ENCODE data around the gene CAMK2G.

DNA sequence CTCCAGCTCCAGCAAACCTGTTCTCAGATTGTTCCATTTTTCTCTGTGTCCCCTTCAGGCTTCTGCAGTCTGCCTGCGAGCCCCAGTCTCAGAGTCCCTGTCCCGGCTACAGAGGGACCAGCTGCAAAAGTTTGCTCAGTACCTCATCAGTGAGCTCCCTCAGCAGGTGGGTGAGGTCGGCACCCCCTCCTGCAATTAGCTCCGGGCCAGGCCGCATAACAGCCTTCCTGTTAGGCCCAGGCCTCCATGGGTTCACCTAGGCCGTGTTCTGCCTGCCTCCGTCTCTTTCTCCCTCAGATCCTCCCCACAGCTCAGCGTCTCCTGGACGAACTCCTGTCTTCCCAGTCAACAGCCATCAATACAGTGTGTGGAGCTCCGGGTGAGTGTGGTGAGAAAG lies 84.7 kb downstream of the CAMK2G start:
- TF ChIP-seq, protein P1, sequence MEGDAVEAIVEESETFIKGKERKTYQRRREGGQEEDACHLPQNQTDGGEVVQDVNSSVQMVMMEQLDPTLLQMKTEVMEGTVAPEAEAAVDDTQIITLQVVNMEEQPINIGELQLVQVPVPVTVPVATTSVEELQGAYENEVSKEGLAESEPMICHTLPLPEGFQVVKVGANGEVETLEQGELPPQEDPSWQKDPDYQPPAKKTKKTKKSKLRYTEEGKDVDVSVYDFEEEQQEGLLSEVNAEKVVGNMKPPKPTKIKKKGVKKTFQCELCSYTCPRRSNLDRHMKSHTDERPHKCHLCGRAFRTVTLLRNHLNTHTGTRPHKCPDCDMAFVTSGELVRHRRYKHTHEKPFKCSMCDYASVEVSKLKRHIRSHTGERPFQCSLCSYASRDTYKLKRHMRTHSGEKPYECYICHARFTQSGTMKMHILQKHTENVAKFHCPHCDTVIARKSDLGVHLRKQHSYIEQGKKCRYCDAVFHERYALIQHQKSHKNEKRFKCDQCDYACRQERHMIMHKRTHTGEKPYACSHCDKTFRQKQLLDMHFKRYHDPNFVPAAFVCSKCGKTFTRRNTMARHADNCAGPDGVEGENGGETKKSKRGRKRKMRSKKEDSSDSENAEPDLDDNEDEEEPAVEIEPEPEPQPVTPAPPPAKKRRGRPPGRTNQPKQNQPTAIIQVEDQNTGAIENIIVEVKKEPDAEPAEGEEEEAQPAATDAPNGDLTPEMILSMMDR (IDR thresholded peaks at IDR 0.05): no peak
- no peak for TF ChIP-seq POLR2AphosphoS5 (IDR thresholded peaks at IDR 0.05; ENCODE audit: low read depth, low read length)
- TF ChIP-seq, protein P2, sequence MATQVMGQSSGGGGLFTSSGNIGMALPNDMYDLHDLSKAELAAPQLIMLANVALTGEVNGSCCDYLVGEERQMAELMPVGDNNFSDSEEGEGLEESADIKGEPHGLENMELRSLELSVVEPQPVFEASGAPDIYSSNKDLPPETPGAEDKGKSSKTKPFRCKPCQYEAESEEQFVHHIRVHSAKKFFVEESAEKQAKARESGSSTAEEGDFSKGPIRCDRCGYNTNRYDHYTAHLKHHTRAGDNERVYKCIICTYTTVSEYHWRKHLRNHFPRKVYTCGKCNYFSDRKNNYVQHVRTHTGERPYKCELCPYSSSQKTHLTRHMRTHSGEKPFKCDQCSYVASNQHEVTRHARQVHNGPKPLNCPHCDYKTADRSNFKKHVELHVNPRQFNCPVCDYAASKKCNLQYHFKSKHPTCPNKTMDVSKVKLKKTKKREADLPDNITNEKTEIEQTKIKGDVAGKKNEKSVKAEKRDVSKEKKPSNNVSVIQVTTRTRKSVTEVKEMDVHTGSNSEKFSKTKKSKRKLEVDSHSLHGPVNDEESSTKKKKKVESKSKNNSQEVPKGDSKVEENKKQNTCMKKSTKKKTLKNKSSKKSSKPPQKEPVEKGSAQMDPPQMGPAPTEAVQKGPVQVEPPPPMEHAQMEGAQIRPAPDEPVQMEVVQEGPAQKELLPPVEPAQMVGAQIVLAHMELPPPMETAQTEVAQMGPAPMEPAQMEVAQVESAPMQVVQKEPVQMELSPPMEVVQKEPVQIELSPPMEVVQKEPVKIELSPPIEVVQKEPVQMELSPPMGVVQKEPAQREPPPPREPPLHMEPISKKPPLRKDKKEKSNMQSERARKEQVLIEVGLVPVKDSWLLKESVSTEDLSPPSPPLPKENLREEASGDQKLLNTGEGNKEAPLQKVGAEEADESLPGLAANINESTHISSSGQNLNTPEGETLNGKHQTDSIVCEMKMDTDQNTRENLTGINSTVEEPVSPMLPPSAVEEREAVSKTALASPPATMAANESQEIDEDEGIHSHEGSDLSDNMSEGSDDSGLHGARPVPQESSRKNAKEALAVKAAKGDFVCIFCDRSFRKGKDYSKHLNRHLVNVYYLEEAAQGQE (IDR thresholded peaks at IDR 0.05; ENCODE audit: insufficient read depth in 1 of 2, low read depth in 2 of 2, low read length in 1 of 2): no peak
- no peak for TF ChIP-seq SIN3A (IDR thresholded peaks at IDR 0.05; ENCODE audit: borderline replicate concordance, insufficient read depth, low read depth, low read length)
- TF ChIP-seq TCF7L2 (IDR thresholded peaks at IDR 0.05; ENCODE audit: low read depth, low read length): no peak

All from Panc1 (cell line).